ENCODE measurements around the gene RPTN. TPM values are rescaled to one million over a fixed set of nuclear protein-coding genes. Genes with fewer than 3 reads are reported as not detected.

The RPTN gene
- total RNA-seq, 1 donor from 2014 or later: not detected

DNA sequence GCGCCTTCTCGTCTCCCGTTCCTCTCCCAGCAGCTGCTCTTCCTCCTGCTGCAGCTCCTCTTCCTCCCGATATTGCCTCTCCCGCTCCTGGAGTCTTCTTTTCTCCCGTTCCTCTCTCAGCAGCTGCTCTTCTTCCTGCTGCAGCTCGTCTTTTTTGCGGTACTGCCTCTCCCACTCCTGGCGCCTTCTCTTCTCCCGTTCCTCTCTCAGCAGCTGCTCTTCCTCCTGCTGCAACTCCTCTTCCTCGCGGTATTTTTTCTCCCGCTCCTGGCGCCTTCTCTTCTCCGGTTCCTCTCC, 49.1 kb downstream of the RPTN start:
- H3K4me1 ChIP-seq: peaks cover 17% of the 10 kb centered on the region in 2 donors

DNA sequence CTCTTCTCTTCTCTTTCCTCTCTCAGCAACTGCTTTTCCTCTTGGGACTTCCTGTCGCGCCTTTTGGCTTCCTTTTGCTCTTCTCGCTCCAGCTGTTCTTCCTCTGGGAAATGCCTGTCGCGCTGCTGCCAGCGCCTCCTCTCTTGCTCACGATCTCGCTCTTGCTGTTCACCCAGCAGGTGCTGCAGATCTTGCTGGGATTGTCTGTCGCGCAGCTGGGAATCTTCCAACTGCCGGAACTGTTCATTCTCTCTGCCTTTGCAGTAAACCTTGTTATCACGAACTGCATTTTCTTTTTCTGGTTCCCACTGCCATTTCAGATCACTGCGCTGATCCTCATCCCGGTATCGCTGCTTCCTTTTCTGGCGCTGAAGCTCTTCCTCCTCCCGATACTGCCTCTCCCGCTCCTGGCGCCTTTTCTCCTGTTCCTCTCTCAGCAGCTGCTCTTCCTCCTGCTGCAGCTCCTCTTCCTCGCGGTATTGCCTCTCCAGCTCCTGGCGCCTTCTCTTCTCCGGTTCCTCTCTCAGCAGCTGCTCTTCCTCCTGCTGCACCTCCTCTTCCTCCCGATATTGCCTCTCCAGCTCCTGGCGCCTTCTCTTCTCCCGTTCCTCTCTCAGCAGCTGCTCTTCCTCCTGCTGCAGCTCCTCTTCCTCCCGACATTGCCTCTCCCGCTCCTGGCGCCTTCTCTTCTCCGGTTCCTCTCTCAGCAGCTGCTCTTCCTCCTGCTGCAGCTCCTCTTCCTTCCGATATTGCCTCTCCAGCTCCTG, 49.6 kb downstream of the RPTN start:
- H3K4me1 ChIP-seq: peaks cover 17% of the 10 kb centered on the region in 2 donors
- no peaks in the 10 kb centered on the region for H3K36me3 ChIP-seq
- intact Hi-C loops (cut with DNase I): no loop called here
- no peak for DNase-seq (ENCODE audit: low spot score in 2 of 2)
- H3K27ac ChIP-seq: no peak overlapping the region
- peaks cover 16% of the 10 kb centered on the region for H3K27me3 ChIP-seq
- peak overlapping the region in 1 of 2 donors; percentile 63 for H3K4me3 ChIP-seq
- H3K9me3 ChIP-seq: no peaks in the 10 kb centered on the region
- TF ChIP-seq, protein P1, sequence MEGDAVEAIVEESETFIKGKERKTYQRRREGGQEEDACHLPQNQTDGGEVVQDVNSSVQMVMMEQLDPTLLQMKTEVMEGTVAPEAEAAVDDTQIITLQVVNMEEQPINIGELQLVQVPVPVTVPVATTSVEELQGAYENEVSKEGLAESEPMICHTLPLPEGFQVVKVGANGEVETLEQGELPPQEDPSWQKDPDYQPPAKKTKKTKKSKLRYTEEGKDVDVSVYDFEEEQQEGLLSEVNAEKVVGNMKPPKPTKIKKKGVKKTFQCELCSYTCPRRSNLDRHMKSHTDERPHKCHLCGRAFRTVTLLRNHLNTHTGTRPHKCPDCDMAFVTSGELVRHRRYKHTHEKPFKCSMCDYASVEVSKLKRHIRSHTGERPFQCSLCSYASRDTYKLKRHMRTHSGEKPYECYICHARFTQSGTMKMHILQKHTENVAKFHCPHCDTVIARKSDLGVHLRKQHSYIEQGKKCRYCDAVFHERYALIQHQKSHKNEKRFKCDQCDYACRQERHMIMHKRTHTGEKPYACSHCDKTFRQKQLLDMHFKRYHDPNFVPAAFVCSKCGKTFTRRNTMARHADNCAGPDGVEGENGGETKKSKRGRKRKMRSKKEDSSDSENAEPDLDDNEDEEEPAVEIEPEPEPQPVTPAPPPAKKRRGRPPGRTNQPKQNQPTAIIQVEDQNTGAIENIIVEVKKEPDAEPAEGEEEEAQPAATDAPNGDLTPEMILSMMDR (IDR thresholded peaks at IDR 0.05): no peak

More for the DNA sequence above, 49.1 kb downstream of the RPTN start:
- Histone ChIP-seq H3K27me3 (peaks cover 16% of the 10 kb centered on the region), H3K9me3 (no peaks in the 10 kb centered on the region), H3K27ac (no peak overlapping the region), H3K36me3 (no peaks in the 10 kb centered on the region), H3K4me3 (peak overlapping the region; percentile 50 to 63)
- intact Hi-C loops (cut with DNase I): no loop called here
- no peak for DNase-seq (ENCODE audit: low spot score in 2 of 2)
- TF ChIP-seq, protein P1 (IDR thresholded peaks at IDR 0.05): no peak

DNA sequence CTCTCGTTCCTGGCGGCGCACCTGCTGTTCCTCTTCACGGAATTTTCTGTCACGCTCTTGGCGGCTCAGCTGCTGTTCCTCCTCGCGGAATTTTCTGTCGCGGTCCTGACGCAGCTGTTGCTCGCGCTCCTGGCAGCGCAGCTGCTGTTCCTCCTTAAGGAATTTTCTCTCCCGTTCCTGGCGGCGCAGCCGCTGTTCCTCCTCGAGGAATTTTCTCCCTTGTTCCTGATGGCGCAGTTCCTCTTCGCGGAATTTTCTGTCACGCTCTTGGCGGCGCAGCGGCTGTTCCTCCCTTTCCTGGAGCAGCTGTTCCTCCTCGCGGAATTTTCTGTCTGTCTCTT, 50.2 kb downstream of the RPTN start:
- Histone ChIP-seq H3K9me3 (no peaks in the 10 kb centered on the region), H3K36me3 (no peaks in the 10 kb centered on the region), H3K4me3 (peak overlapping the region; percentile 17 to 63), H3K27ac (no peak overlapping the region), H3K27me3 (peaks cover 16% of the 10 kb centered on the region), H3K4me1 (peaks cover 17% of the 10 kb centered on the region in 2 donors)
- intact Hi-C loops (cut with DNase I): no loop called here
- no peak for DNase-seq (ENCODE audit: low spot score in 2 of 2)
- TF ChIP-seq, protein P1 (IDR thresholded peaks at IDR 0.05): no peak

DNA sequence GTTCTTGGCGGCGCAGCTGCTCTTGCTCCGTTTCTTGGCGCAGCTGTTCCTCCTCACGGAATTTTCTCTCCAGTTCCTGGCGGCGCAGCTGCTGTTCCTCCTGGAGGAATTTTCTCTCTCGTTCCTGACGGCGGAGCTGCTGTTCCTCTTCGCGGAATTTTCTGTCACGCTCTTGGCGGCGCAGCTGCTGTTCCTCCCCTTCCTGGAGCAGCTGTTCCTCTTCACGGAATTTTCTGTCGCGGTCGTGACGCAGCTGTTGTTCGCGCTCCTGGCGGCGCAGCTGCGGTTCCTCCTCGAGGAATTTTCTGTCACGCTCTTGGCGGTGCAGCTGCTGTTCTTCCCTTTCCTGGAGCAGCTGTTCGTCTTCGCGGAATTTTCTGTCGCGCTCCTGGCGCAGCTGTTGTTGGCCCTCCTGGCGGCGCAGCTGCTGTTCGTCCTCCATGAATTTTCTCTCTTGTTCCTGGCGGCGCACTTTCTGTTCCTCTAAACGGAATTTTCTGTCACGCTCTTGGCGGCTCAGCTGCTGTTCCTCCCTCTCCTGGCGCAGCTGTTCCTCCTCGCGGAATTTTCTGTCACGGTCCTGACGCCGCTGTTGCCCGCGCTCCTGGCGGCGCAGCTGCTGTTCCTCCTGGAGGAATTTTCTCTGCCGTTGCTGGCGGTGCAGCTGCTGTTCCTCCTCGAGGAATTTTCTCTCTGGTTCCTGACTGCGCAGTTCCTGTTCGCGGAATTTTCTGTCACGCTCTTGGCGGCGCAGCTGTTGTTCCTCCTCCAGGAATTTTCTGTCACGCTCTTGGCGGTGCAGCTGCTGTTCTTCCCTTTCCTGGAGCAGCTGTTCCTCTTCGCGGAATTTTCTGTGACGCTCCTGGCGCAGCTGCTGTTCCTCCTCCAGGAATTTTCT, 50.8 kb downstream of the RPTN start:
- intact Hi-C loops (cut with DNase I): no loop called here
- Histone ChIP-seq H3K27ac (no peak overlapping the region), H3K4me3 (peak overlapping the region; percentile 10 to 63), H3K9me3 (no peaks in the 10 kb centered on the region), H3K27me3 (peaks cover 16% of the 10 kb centered on the region), H3K4me1 (peaks cover 17% of the 10 kb centered on the region in 2 donors), H3K36me3 (no peaks in the 10 kb centered on the region)
- DNase-seq (ENCODE audit: low spot score in 2 of 2): no peak
- TF ChIP-seq, protein P1 (IDR thresholded peaks at IDR 0.05): no peak

DNA sequence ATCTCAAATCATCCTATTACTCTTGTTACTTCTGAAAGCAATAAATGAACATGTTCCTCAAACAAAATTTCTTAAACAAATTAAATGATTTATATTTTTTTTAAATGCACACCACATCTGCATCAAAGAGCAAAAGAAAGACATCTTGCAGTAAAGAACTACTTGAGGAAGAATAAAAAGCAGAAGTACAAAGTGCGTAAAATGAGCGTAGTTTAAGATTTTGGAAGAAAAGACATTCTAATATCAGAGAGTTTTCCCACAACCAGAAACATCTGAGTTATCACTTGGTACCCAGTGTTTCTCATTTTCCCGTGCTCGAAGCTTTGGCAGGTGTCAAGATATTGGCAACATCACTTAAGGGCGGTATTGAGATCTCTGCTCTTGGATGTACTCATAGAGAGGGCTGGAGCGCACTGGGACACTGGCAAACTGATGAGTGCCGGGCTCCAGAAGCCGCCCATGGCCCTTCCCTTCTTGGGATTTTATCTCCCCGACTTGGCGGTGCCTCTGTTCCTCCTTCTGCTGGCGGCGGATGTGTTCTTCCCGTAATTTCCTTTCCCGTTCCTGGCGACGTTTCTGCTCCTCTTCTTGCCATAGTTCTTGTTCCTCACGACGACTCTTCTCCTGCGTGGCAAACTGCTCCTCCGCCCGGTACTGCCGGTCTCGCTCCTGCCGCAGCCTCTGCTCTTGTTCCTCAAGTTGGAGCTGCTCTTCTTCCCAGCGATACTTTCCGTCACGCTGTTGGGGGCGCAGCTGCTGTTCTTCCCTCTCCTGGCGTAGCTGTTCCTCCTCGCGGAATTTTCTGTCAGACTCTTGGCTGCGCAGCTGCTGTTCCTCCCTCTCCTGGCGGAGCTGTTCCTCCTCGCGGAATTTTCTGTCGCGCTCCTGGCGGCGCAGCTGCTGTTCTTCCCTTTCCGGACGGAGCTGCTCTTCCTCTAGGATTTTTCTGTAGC, 51.7 kb downstream of the RPTN start:
- H3K9me3 ChIP-seq: no peaks in the 10 kb centered on the region
- intact Hi-C loops (cut with DNase I): no loop called here
- peaks cover 12 to 15% of the 10 kb centered on the region in 2 donors for H3K4me1 ChIP-seq
- peak overlapping the region in 1 of 2 donors; percentile 63 for H3K4me3 ChIP-seq
- no peaks in the 10 kb centered on the region for H3K36me3 ChIP-seq
- peaks cover 16% of the 10 kb centered on the region for H3K27me3 ChIP-seq
- no peak overlapping the region for H3K27ac ChIP-seq
- TF ChIP-seq, protein P1 (IDR thresholded peaks at IDR 0.05): no peak
- DNase-seq (ENCODE audit: low spot score in 2 of 2): no peak

Data from ascending aorta (tissue), 2 donors.